ENCODE data around the gene HMGXB4.

The HMGXB4 gene

GRCh38 chr22:35322126-35322525, 64.8 kb downstream of the HMGXB4 start:
- Histone ChIP-seq H3K4me1 (ENCODE audit: control insufficient read depth, low read depth, low read length) (no peaks in the 10 kb centered on the region), H3K9ac (ENCODE audit: low read length) (no peak overlapping the region), H3K4me3 (ENCODE audit: low read length) (no peak overlapping the region), H3K36me3 (ENCODE audit: control insufficient read depth, low read depth, low read length) (peaks cover 12% of the 10 kb centered on the region), H3K27me3 (ENCODE audit: control insufficient read depth, insufficient read depth, low read length) (no peaks in the 10 kb centered on the region), H3K27ac (ENCODE audit: low read length) (no peak overlapping the region), H3K9me3 (ENCODE audit: control insufficient read depth, low read depth, low read length) (no peaks in the 10 kb centered on the region)

GRCh38 chr22:35322893-35323292, 65.6 kb downstream of the HMGXB4 start:
- no peaks in the 10 kb centered on the region for H3K9me3 ChIP-seq (ENCODE audit: control insufficient read depth, low read depth, low read length)
- no peak overlapping the region for H3K27ac ChIP-seq (ENCODE audit: low read length)
- H3K9ac ChIP-seq (ENCODE audit: low read length), result no peak overlapping the region
- H3K4me3 ChIP-seq (ENCODE audit: low read length), result no peak overlapping the region
- no peaks in the 10 kb centered on the region for H3K4me1 ChIP-seq (ENCODE audit: control insufficient read depth, low read depth, low read length)
- H3K27me3 ChIP-seq (ENCODE audit: control insufficient read depth, insufficient read depth, low read length), result no peaks in the 10 kb centered on the region
- peaks cover 16% of the 10 kb centered on the region for H3K36me3 ChIP-seq (ENCODE audit: control insufficient read depth, low read depth, low read length)

GRCh38 chr22:35323305-35323704, 66.0 kb downstream of the HMGXB4 start:
- Histone ChIP-seq H3K9me3 (ENCODE audit: control insufficient read depth, low read depth, low read length) (no peaks in the 10 kb centered on the region), H3K27me3 (ENCODE audit: control insufficient read depth, insufficient read depth, low read length) (no peaks in the 10 kb centered on the region), H3K36me3 (ENCODE audit: control insufficient read depth, low read depth, low read length) (peaks cover 16% of the 10 kb centered on the region), H3K4me3 (ENCODE audit: low read length) (no peak overlapping the region), H3K9ac (ENCODE audit: low read length) (no peak overlapping the region), H3K27ac (ENCODE audit: low read length) (no peak overlapping the region), H3K4me1 (ENCODE audit: control insufficient read depth, low read depth, low read length) (no peaks in the 10 kb centered on the region)

GRCh38 chr22:35324067-35324466, 66.8 kb downstream of the HMGXB4 start:
- no peak overlapping the region for H3K27ac ChIP-seq (ENCODE audit: low read length)
- peaks cover 16% of the 10 kb centered on the region for H3K36me3 ChIP-seq (ENCODE audit: control insufficient read depth, low read depth, low read length)
- H3K4me1 ChIP-seq (ENCODE audit: control insufficient read depth, low read depth, low read length), result no peaks in the 10 kb centered on the region

GRCh38 chr22:35324762-35325161, 67.5 kb downstream of the HMGXB4 start:
- no peak overlapping the region for H3K9ac ChIP-seq (ENCODE audit: low read length)
- H3K36me3 ChIP-seq (ENCODE audit: control insufficient read depth, low read depth, low read length), result peaks cover 16% of the 10 kb centered on the region
- H3K4me1 ChIP-seq (ENCODE audit: control insufficient read depth, low read depth, low read length), result no peaks in the 10 kb centered on the region
- no peaks in the 10 kb centered on the region for H3K9me3 ChIP-seq (ENCODE audit: control insufficient read depth, low read depth, low read length)
- no peak overlapping the region for H3K27ac ChIP-seq (ENCODE audit: low read length)
- H3K27me3 ChIP-seq (ENCODE audit: control insufficient read depth, insufficient read depth, low read length), result no peaks in the 10 kb centered on the region
- no peak overlapping the region for H3K4me3 ChIP-seq (ENCODE audit: low read length)

More at GRCh38 chr22:35324067-35324466, 66.8 kb downstream of the HMGXB4 start:
- Histone ChIP-seq H3K27me3 (ENCODE audit: control insufficient read depth, insufficient read depth, low read length) (no peaks in the 10 kb centered on the region), H3K4me3 (ENCODE audit: low read length) (no peak overlapping the region), H3K9me3 (ENCODE audit: control insufficient read depth, low read depth, low read length) (no peaks in the 10 kb centered on the region), H3K9ac (ENCODE audit: low read length) (no peak overlapping the region)

GRCh38 chr22:35325209-35325608, 67.9 kb downstream of the HMGXB4 start:
- Histone ChIP-seq H3K9ac (ENCODE audit: low read length) (no peak overlapping the region), H3K4me3 (ENCODE audit: low read length) (no peak overlapping the region), H3K27me3 (ENCODE audit: control insufficient read depth, insufficient read depth, low read length) (no peaks in the 10 kb centered on the region), H3K4me1 (ENCODE audit: control insufficient read depth, low read depth, low read length) (no peaks in the 10 kb centered on the region), H3K9me3 (ENCODE audit: control insufficient read depth, low read depth, low read length) (no peaks in the 10 kb centered on the region), H3K36me3 (ENCODE audit: control insufficient read depth, low read depth, low read length) (peaks cover 16% of the 10 kb centered on the region), H3K27ac (ENCODE audit: low read length) (no peak overlapping the region)

GRCh38 chr22:35326854-35327562, 69.7 kb downstream of the HMGXB4 start:
- peaks cover 16% of the 10 kb centered on the region for H3K36me3 ChIP-seq (ENCODE audit: control insufficient read depth, low read depth, low read length)

GRCh38 chr22:35327690-35328471, 70.6 kb downstream of the HMGXB4 start:
- no peak overlapping the region for H3K27ac ChIP-seq (ENCODE audit: low read length)
- H3K9me3 ChIP-seq (ENCODE audit: control insufficient read depth, low read depth, low read length), result no peaks in the 10 kb centered on the region
- no peak overlapping the region for H3K9ac ChIP-seq (ENCODE audit: low read length)
- peaks cover 24% of the 10 kb centered on the region for H3K36me3 ChIP-seq (ENCODE audit: control insufficient read depth, low read depth, low read length)
- no peaks in the 10 kb centered on the region for H3K27me3 ChIP-seq (ENCODE audit: control insufficient read depth, insufficient read depth, low read length)
- no peaks in the 10 kb centered on the region for H3K4me1 ChIP-seq (ENCODE audit: control insufficient read depth, low read depth, low read length)
- H3K4me3 ChIP-seq (ENCODE audit: low read length), result no peak overlapping the region

More at GRCh38 chr22:35326854-35327562, 69.7 kb downstream of the HMGXB4 start:
- no peaks in the 10 kb centered on the region for H3K4me1 ChIP-seq (ENCODE audit: control insufficient read depth, low read depth, low read length)
- H3K27ac ChIP-seq (ENCODE audit: low read length), result no peak overlapping the region
- no peak overlapping the region for H3K9ac ChIP-seq (ENCODE audit: low read length)
- H3K9me3 ChIP-seq (ENCODE audit: control insufficient read depth, low read depth, low read length), result no peaks in the 10 kb centered on the region
- no peak overlapping the region for H3K4me3 ChIP-seq (ENCODE audit: low read length)
- no peaks in the 10 kb centered on the region for H3K27me3 ChIP-seq (ENCODE audit: control insufficient read depth, insufficient read depth, low read length)

GRCh38 chr22:35328472-35328885, 71.2 kb downstream of the HMGXB4 start:
- H3K9me3 ChIP-seq (ENCODE audit: control insufficient read depth, low read depth, low read length), result no peaks in the 10 kb centered on the region
- H3K4me1 ChIP-seq (ENCODE audit: control insufficient read depth, low read depth, low read length), result no peaks in the 10 kb centered on the region
- H3K36me3 ChIP-seq (ENCODE audit: control insufficient read depth, low read depth, low read length), result peaks cover 24% of the 10 kb centered on the region
- H3K27ac ChIP-seq (ENCODE audit: low read length), result no peak overlapping the region
- no peak overlapping the region for H3K9ac ChIP-seq (ENCODE audit: low read length)
- H3K27me3 ChIP-seq (ENCODE audit: control insufficient read depth, insufficient read depth, low read length), result no peaks in the 10 kb centered on the region
- no peak overlapping the region for H3K4me3 ChIP-seq (ENCODE audit: low read length)

- Histone ChIP-seq H3K4me3 (ENCODE audit: low read length) (no peak overlapping the region), H3K9ac (ENCODE audit: low read length) (no peak overlapping the region), H3K9me3 (ENCODE audit: control insufficient read depth, low read depth, low read length) (no peaks in the 10 kb centered on the region), H3K27me3 (ENCODE audit: control insufficient read depth, insufficient read depth, low read length) (no peaks in the 10 kb centered on the region), H3K27ac (ENCODE audit: low read length) (no peak overlapping the region), H3K36me3 (ENCODE audit: control insufficient read depth, low read depth, low read length) (peaks cover 19% of the 10 kb centered on the region), H3K4me1 (ENCODE audit: control insufficient read depth, low read depth, low read length) (no peaks in the 10 kb centered on the region)
These were observed 72.0 kb downstream of the HMGXB4 start for GRCh38 chr22:35329114-35329847.

- Histone ChIP-seq H3K9ac (ENCODE audit: low read length) (no peak overlapping the region), H3K27me3 (ENCODE audit: control insufficient read depth, insufficient read depth, low read length) (no peaks in the 10 kb centered on the region), H3K4me1 (ENCODE audit: control insufficient read depth, low read depth, low read length) (no peaks in the 10 kb centered on the region), H3K27ac (ENCODE audit: low read length) (no peak overlapping the region), H3K9me3 (ENCODE audit: control insufficient read depth, low read depth, low read length) (no peaks in the 10 kb centered on the region), H3K4me3 (ENCODE audit: low read length) (no peak overlapping the region), H3K36me3 (ENCODE audit: control insufficient read depth, low read depth, low read length) (peaks cover 13% of the 10 kb centered on the region)
These were observed 73.1 kb downstream of the HMGXB4 start for GRCh38 chr22:35330258-35330861.

All from iPS-18a (cell line).